SKM-1 (cell line): ENCODE results near the gene PKIB.
"Not testable (repeated sequence)": the region's sequence is repeated elsewhere in the genome, so short reads cannot be mapped to it uniquely, and the experiment has no call there.

ENCODE experiments used
- DNase-seq: peaks from one replicate; lab custom pipeline; 2025; ENCODE audit not compliant: unreplicated experiment; lab: John Stamatoyannopoulos, UW

Gene PKIB, protein sequence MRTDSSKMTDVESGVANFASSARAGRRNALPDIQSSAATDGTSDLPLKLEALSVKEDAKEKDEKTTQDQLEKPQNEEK

DNA sequence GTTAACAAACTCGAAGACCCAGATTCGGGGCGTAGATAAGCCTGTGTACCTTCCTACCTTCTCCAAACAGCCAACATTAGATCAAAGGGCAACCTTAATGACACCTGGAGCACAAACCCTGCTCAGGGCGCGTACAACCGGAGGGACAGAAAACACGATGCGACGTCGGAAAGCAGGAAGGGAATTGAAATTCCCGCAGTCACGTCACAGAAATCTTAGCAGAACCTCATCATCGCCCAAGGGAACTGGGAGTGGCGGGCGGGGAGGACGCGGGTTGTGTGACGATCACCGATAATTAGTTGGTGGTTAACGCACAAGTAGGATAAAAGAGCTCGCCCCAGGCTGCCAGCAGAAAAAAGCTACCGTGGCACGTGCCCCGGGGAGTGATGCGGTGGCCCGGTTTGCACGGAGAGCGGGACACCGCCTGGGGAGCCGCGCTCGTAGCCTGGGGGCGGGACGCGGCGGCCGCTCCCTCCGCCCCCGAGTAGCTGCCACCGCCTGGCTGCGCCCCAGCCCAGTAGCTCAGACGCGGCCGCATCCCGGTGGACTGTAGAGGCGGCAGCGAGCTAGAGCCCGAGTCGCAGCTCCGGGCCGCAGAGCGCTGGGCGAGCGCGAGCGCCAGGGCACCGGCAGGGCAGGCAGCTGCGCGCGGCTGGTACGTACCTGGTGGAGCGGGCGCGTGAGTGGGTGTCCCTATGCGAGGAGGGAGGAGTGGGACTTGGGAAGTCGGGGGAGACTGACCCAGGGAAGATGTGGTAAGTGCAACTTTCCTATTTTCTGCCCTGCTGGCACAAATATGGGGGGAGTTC, at the start of gene PKIB:
PKIB (plus strand) TSS at position 525 of the 809 bp plus-strand sequence. CDS start 107,390 bp downstream, outside the sequence.
- peak; percentile 46 for DNase-seq

GRCh38 chr6:122563364-122564052, 46.7 kb upstream of the PKIB start:
- DNase-seq: no peak

- DNase-seq: no peak
These were observed 46.0 kb upstream of the PKIB start for GRCh38 chr6:122564230-122564629.

GRCh38 chr6:122565708-122566107, 44.5 kb upstream of the PKIB start:
- DNase-seq: no peak

- no peak for DNase-seq
These were observed 43.2 kb upstream of the PKIB start for GRCh38 chr6:122567034-122567433.

DNA sequence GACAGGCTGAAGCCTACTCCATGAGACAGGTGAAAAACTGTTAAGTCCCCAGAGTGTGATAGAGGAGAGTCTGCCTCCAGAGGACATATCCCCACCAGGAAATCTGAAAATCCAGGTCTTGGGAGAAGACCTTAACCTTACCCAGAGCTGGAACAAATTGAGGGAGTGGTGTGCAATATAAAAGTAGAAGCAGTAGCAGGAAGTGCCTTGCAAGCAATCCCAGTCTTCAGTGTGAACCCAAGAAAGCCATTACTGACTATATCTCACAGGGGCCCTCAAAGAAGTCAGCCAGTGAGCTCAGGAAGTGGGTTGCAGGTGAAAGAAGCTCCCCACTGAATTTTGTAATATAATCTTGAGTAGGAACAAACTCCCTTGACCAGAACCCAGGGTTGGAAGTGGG, 41.9 kb upstream of the PKIB start:
- no peak for DNase-seq

DNA sequence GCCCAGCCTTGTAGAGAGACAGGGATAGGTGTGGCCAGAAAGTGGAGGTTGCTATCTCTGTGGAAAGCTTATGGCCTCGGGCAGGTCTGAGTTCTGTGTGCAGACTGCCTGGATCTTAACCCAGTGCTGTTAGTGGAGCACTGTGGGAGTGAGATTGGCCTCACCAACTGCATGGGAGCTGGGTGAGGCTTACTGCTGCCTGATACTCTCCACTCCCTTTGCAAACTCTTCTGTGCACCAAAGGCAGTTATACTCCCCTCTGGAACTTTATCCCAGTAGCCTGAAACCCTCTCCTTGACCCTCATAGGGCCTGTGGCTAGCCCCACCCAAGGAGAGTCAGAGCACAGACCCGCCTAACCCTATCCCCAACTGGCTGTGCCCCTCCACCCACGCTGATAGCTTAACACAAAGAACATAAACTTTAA, 41.4 kb upstream of the PKIB start:
- no peak for DNase-seq

- no peak for DNase-seq
These were observed 40.9 kb upstream of the PKIB start for GRCh38 chr6:122569230-122569771.

DNA sequence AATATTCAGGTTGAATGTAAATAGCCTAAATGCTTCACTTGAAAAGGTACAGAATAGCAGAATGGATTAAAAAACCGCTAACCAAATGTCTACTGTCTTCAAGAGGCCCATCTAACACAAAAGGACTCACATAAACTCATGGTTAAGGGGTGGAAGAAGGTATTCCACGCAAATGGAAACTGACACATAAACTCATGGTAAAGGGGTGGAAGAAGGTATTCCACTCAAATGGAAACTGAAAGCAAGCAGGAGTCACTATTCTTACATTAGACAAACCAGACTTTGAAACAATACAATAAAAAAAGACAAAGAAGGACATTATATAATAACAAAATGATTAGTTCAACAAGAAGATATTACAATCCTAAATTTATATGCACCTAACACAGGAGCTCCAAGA, 38.3 kb upstream of the PKIB start:
- DNase-seq: no peak

DNA sequence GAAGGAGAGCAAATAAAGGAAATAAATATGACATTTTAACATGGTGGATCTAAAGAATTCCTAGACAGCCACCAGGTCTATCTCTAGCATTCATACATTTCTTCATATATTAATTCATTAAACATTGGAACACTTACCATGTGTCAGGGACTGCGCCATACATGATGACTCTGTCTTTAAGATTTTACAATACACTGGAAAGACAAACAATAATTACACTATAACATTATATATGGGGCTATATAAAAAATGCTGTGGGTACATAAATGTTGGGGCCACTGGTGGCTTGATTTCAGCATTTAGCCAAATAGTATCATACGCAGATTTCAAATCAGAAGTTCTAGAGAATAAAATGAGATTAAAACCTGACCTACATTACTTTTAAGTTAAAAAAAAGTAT, 33.3 kb upstream of the PKIB start:
- DNase-seq: no peak

- DNase-seq: no peak
These were observed 31.2 kb upstream of the PKIB start for GRCh38 chr6:122578961-122579360.

DNA sequence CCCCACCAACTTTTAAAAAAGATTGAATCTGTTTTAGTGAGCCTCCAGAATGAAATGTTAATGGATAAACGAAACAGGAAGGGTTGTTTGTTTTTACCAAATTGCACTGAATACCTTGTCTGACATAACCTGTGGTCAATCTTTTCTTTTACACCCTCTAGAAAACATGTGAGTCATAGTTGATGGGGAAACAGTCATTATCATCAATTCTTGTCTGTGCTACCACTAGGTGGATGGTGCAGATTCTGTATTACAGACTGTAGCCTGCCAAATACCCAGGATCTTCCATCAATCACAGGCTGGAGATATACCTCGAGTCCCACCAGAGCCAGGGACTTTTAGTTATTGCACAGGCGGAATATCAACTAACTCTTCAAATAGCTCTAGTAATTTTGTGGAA, 29.5 kb upstream of the PKIB start:
- peak; percentile 11 for DNase-seq

- no peak for DNase-seq
These were observed 21.1 kb upstream of the PKIB start for GRCh38 chr6:122589115-122589514.

- DNase-seq: not testable (repeated sequence)
These were observed 11.9 kb upstream of the PKIB start for GRCh38 chr6:122598295-122598694.

DNA sequence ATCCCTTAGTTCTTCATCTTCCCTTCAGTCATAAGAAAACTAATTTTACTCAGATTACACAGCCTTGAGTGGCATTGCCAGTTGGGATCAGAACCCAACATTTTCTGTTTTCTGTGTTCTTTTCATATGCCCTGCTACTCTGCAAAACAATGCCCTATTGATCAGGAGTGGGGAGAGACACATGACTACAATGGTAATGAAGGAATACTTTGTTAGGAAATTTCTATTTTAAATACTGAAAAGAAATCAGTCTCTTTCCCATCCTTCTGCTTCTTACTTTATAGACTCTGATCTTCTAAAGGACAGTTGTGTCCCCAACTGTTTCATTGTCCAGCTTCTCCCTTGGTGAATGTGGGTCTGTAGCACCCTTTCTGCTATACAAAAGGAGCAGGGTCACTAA, 5.5 kb upstream of the PKIB start:
- no peak for DNase-seq

GRCh38 chr6:122610690-122611455, 668 bp downstream of the PKIB start:
- peak; percentile 8 for DNase-seq

GRCh38 chr6:122612838-122613237, 2.6 kb downstream of the PKIB start:
- DNase-seq: no peak

DNA sequence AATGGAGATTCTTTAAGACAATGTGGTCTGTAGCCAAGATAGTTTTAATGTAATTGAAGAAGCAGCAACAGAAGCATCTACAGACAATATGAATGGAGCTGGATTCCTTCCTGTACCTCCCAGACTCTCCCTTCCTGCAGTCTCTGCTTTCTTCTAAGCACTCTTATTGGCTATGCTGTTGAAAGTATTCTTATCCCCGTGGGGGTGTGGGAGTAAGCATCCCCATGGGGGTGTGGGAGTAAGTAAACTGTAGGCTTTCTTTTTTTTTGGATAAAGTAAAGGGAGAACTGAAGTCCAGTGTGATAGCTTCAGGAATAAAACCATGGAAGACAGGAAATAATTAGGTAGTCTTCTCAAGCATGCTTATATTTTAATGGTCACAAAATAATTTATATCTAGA, 4.1 kb downstream of the PKIB start:
- no peak for DNase-seq

DNA sequence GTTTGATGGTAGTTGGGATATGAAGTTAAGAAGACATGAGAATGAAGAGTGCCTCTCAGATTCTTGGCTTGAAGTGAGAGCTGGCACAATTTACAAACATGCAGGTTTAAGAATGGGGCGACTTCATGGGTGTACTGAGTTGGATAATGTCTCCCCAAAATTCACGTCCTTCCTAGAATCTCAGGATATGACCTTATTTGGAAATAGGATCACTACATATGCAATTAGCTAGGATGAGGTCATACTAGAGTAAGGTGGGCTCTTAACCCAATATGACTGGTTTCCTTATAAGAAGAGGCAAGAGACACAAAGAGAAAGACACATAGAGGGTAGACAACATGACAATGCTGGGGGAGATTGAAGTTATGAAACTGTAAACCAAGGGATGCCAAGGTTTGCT, 5.2 kb downstream of the PKIB start:
- no peak for DNase-seq

DNA sequence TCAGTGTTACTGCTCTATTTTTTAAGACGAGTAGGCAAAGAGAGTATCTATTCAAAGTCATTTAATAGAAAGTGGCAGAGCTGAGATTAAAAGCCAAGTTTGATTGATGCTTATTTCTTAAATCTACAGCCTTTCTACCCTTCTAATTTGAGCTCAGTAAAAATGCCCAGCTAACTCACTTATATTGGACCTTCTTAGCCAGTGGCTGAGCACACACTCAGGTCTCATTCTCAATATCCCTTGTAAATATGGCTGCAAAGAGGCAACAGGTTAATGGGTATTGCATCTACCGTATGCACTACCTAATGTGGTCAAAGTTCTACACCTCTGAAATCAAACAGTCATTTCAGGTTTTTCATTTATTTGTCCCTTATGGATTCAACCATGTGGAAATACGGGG, 6.7 kb downstream of the PKIB start:
- no peak for DNase-seq

GRCh38 chr6:122619309-122619708, 9.1 kb downstream of the PKIB start:
- no peak for DNase-seq
